Measurements from ENCODE around the gene MTHFD1L.

Gene MTHFD1L

DNA sequence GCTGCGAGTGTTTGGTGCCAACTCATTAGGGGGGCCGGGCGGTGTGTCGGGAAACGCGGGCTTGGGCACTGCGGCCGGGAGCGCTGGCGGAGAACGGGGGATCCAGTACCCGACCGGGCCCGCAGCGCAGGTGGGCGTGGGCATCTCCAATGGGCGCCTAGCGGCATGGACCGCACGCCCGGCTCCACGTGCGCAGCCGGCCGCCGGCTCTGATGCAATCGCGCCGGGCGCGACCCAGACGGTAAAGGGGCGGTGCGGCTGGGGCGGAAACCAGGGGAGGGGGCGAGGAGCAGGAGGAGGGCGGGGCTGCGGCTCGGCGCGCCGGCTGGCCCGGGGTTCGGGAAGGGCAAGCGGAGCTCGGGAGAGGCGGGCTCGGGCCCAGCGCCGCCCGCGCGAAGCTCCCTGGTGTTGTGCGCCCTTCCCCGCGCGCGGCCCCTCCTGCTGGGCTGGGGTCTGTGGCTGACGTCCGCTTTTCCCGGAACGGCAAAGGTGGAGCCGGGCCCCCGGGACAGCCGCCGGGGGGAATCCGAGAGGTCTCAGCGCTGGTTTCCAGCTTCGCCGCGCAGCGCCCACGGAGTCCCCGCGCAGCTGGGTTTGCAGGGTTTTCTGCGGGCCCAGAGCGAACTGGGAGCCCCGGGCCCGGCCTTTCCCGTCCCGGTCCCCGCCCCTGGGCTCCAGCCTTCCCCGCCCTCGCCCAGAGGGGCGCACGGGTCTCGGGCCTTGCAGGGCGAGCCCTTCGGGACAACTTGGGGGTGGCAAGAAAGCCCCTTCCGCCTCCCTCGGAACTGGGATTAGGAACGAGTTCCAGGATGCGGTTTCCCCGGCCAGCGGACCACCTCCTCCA, 867 bp downstream of the MTHFD1L start:
- peak; percentile 47 for DNase-seq

DNA sequence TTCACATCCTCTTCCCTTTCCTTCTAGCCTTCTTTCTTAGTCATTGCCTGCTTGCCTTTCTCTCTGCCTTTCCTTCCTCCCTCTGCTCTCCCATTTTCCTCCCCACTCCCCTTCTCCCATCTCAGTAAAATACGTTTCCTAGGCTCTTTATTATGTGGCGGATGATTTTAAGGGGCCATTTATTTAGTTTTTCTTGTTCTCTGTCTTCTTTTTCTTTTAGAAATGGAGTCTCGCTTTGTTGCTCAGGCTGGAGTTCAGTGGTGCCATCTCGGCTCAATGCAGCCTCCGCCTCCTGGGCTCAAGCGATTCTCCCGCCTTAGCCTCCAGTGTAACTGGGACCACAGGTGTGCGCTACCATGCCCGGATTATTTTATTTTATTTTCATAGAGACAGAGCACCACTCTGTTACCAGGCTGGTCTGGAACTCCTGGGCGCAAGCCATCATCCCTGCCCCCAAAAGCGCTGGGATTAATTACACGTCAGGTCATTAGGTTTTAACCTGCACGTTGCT, 1.5 kb downstream of the MTHFD1L start:
- no peak for DNase-seq

DNA sequence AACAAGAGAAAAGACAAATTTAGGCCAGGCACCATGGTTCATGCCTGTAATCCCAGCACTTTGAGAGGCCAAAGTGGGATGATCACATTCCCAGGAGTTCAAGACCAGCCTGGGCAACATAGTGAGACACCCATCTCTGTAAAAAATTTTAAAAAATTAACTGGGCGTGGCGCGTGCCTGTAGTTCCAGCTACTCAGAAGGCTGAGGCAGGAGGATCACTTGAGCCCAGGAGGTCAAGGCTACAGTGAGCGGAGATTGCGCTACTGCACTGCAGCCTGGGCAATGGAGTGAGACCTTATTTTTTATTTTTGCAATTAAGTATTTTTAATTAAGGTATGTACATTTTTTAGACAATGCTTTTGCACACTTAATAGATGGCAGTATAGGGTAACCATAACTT, 3.3 kb downstream of the MTHFD1L start:
- no peak for DNase-seq

DNA sequence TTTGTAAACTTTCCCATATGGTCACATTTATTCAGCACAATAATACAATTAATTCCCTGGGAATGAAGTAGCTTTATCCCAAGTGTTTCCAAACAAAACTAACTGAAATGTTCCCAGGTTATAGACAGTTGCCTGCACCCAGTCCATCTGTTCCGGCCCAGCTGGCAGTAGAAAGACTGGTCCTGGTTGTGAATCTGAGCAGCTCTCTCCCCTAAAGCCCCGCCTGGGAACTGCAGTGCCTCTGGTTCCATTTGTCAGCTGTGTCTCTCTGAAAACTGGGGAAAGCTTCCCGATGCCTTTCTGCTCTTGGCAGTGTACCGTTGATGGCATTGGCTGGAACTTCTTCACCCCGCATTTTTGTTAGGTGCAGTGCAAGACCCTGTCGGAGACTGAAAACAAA, 8.7 kb downstream of the MTHFD1L start:
- no peak for DNase-seq

DNA sequence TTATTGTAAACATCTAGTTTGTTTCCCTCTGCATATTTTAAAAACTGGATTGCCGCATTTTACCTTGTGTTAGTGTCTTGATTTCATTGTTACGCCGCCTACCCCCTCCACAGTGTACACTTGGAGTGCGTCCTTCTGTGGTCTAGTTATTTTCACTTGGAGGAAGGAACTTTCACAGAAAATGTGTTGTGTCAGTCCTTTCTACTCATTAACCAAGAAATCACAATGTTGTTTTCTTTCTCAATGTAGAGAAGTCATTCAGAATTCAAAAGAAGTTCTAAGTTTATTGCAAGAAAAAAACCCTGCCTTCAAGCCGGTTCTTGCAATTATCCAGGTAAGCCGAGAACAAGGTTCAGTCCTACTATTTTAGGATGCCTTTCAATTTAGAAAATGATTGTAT, 10.3 kb downstream of the MTHFD1L start:
- DNase-seq: no peak

- DNase-seq: no peak
Observed at GRCh38 chr6:150876598-150876997, 11.1 kb downstream of the MTHFD1L start.

DNA sequence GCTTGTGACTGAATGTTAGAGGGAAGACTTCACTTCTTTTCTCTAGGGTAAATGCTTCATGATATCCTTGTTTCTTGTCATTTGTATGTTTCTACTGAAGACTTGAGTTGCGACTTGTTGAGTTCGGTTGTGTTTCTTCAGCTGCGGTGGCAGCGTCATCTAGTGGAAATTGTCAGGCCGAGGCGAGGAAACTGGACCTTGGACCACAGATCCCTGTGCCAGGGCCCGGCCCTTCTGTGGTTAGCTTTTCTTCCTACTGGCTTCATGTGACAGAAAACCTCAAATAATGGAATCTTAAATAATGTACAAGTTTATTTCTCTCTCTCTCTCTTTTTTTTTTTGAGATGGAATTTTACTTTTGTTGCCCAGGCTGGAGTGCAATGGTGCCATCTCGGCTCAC, 12.4 kb downstream of the MTHFD1L start:
- no peak for DNase-seq

- DNase-seq: no peak
Observed at GRCh38 chr6:150878347-150879213, 13.1 kb downstream of the MTHFD1L start.

DNA sequence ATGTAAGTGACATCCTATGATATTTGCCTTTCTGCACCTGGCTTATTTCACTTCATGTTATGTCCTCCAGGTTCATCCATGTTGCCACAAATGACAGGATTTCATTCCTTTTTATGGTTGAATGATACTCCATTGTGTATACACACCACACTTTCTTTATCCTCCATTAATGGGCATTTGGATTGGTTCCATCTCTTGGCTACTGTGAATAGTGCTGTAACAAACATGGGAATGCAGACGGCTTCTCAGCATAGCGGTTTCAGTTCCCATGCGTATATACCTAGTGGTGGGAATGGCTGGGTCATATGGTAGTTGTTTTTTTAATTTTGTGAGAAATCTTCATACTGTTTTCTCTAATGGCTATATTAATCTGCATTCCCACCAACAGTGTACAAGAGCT, 14.8 kb downstream of the MTHFD1L start:
- peak; percentile 69 for DNase-seq

GRCh38 chr6:150881911-150882481, 16.5 kb downstream of the MTHFD1L start:
- peak; percentile 68 for DNase-seq

DNA sequence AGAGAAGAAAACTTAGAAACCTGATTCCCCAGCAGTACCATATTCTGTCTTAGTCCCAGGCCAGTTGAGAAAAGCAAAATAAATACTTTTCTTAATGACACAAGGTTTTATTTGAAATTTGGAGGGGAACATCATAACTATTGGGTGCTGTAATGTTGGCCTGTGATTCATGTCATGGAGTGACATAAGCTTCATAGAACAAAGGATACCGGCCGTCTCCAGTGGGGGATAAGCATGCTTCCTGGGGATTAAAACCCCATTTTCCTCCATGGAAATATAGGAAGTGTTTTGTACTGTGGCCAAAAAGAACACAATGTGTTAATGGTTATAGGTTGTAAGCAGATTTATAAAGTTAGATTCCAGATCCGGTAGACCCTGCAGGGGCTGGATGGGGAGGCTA, 18.0 kb downstream of the MTHFD1L start:
- no peak for DNase-seq

- no peak for DNase-seq
Observed at GRCh38 chr6:150886155-150886554, 20.7 kb downstream of the MTHFD1L start.

DNA sequence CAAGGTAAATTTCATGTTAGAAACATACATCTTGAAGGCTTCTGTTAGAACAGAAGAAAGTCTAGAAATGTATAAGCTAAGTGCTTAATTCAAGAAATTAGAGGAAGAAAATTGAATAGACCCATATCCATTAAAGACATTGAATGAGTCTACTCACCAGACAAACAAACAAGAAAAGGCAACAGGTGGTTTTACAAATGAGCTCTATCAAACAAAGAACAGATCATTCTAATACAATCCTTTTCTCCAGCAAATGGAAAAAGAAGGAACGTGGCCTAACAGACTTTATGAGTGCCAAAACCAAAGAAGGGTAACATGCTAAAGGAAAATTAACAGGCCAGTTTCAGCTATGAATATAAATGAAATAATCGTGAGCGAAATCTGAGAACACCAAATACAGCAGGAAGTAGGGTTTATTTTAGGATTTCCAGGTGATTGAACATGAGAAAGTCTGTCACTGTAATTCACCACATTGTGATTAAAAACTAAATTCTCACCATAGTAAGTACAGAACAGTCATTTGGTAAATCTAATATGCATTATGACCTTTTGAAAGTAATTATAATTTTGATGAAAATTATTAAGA, 22.6 kb downstream of the MTHFD1L start:
- DNase-seq: no peak

GRCh38 chr6:150890346-150890745, 24.8 kb downstream of the MTHFD1L start:
- DNase-seq: no peak

GRCh38 chr6:150891888-150892485, 26.5 kb downstream of the MTHFD1L start:
- DNase-seq: peak; percentile 75

DNA sequence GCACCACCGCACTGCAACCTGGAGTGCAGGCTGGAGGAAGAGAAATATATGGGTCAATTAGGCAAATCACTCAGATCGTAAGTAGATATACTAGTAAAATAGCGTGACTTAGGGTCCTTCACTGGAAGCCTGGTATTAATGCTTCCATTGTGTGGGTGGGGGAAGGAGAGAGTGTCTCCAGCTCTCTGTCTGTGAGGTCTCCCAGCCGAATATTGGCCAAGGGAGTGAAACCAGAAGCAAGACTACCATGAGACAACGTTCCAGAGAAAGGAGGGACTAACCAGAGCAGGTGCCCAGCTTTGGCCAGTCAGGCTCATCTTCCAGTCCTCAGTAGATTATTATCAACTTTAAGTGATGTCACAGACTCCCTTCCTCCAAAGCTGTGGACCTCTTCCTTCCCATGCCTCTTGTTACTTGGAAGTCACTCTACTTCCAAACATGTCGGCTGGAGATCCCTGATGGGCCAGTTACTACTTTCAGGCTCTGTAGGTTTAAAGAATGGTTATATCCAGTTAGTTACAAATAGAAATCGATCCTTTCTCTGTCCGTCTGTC, 28.8 kb downstream of the MTHFD1L start:
- DNase-seq: no peak

DNA sequence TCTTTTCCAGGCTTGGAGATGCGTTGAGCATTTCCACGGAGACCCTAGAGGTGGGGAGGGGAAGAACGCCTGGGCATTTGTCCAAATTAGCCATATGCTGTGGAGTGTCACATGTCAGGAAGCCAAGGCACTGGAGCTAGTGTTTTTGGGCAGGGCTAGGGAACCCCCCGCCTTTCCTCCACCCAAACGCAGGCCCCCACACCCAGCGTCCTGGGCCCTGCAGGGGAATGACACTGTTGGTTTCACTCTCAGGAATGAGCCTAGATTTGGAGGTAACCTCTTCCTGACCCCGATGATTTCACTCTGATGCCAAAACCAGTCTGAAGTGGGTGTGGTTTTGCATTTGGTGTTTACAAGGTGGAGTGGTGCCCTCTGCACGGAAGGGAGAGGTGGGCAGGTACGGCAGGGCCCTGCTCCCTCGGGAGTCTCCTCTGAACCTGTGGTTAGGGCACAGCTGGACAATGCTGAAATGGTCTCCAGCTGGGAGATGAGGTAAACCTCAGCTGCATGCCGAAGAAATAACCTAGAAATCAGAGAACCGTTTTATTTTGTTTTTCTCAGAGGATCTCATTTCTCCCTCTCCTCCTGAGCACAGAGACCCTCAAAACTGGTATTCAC, 29.5 kb downstream of the MTHFD1L start:
- DNase-seq: peak; percentile 26

- no peak for DNase-seq
Observed at GRCh38 chr6:150895928-150896632, 30.6 kb downstream of the MTHFD1L start.

DNA sequence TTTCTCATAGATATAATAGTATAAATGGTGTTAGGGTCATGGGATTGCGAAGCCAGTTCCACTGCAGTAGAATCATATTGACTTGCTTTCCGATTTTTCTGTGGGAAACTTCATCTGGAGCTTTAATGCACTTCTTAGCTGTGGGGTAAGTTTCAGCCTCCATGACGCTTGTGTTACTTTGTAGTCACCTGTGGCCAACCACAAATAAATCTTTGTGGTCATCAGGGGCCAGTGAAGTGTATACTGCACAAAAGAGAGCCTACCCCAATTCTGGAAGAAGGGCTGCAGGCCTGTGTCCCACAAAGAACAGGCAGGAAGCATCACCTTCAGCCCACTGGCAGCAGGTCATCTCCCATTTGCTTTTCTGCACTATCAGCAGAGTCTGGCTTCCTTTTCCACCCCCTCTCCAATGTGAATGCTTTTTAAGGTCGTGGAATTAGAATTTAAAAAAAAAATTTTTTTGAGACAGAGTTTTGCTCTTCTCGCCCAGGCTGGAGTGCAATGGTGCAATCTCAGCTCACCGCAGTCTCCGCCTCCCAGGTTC, 32.0 kb downstream of the MTHFD1L start:
- DNase-seq: no peak

GRCh38 chr6:150898399-150899170, 33.1 kb downstream of the MTHFD1L start:
- DNase-seq: no peak

Data from NCI-H748 treated with DMSO at 0.1 percent for 48 hours (cell line).